Lower leg skin (tissue), 4 donors: ENCODE measurements around the gene NOX3. TPM values are rescaled to one million over a fixed set of nuclear protein-coding genes. Genes with fewer than 3 reads are reported as not detected.

ENCODE experiments used
- DNase-seq, 2 donors: peaks; one replicate each; pipeline ENCODE4 v3.0.0-alpha.2; 2019; ENCODE audit warnings: low spot score in 2 of 2
- H3K4me3 ChIP-seq: fragments of 200-600 bp; sonication (generic); 2 replicates; pipeline ENCODE4 v1.5.1; 2017; ENCODE audit warnings: mild to moderate bottlenecking, low read depth; ENCODE audit not compliant: poor library complexity, severe bottlenecking
- CTCF ChIP-seq, 3 donors: fragments of 450-650 bp; IDR thresholded peaks; one replicate each; pipeline ENCODE4 v1.5.1; 2016; ENCODE audit warnings: antibody characterized with exemption in 3 of 3, mild to moderate bottlenecking in 3 of 3, moderate library complexity in 2 of 3
- POLR2A ChIP-seq, 2 donors: fragments of 450-650 bp; IDR thresholded peaks; one replicate each; pipeline ENCODE4 v1.6.1; 2016 to 2017; ENCODE audit warnings: antibody characterized with exemption in 2 of 2, mild to moderate bottlenecking in 1 of 2, moderate library complexity in 1 of 2
- WGBS, 2 donors: methylation state at CpG; one replicate each; pipeline ENCODE4 v1.1.5; 2018; 5-methylcytosine and 5-hydroxymethylcytosine counted together
- intact Hi-C: fragments of 100-400 bp; cut with DNase I; formaldehyde crosslinking; loops from one replicate; pipeline ENCODE4 v1.15.0; 2023; ENCODE audit warnings: low total_unique reads
- total RNA-seq, 4 donors: library from RNA; depleted of rRNA; stranded (reverse); fragments of >200 nt; gene quantifications; one replicate each; pipeline ENCODE4 v1.1.0, GENCODE V29; 2016

Gene NOX3
- total RNA-seq, 4 donors from 2014 or later: not detected

- H3K4me3 ChIP-seq: no peak overlapping the region
- TF ChIP-seq CTCF (IDR thresholded peaks at IDR 0.05) (no peak), POLR2A (IDR thresholded peaks at IDR 0.05) (no peak)
- WGBS, 2 donors: 100% methylated on average over 1 of the region's 1 CpG
- intact Hi-C loops: no loop called here
- no peak for DNase-seq
These were observed 43.3 kb downstream of the NOX3 start for GRCh38 chr6:155412335-155412734.

- intact Hi-C loops: no loop called here
- 63 to 69% methylated on average over 10 of the region's 10 CpGs for WGBS, 2 donors
These were observed 44.2 kb downstream of the NOX3 start for GRCh38 chr6:155411154-155412052.

GRCh38 chr6:155409391-155409790, 46.2 kb downstream of the NOX3 start:
- 75 to 89% methylated on average over 4 of the region's 4 CpGs for WGBS, 2 donors
- intact Hi-C loops: no loop called here
- no peak for DNase-seq
- no peak overlapping the region for H3K4me3 ChIP-seq
- TF ChIP-seq POLR2A (IDR thresholded peaks at IDR 0.05) (no peak), CTCF (IDR thresholded peaks at IDR 0.05) (no peak)

More at GRCh38 chr6:155411154-155412052, 44.2 kb downstream of the NOX3 start:
- DNase-seq: no peak
- H3K4me3 ChIP-seq: no peak overlapping the region
- TF ChIP-seq CTCF (IDR thresholded peaks at IDR 0.05) (no peak), POLR2A (IDR thresholded peaks at IDR 0.05) (no peak)

- intact Hi-C loops: no loop called here
- no peak overlapping the region for H3K4me3 ChIP-seq
- TF ChIP-seq CTCF (IDR thresholded peaks at IDR 0.05): no peak
- TF ChIP-seq POLR2A (IDR thresholded peaks at IDR 0.05): no peak
- no peak for DNase-seq
- 84 to 86% methylated on average over 9 of the region's 9 CpGs for WGBS, 2 donors
These were observed 46.7 kb downstream of the NOX3 start for GRCh38 chr6:155408981-155409380.

GRCh38 chr6:155408231-155408630, 47.4 kb downstream of the NOX3 start:
- no peak overlapping the region for H3K4me3 ChIP-seq
- no peak for DNase-seq
- WGBS, 2 donors: 92 to 100% methylated on average over 1 of the region's 1 CpG
- TF ChIP-seq CTCF (IDR thresholded peaks at IDR 0.05) (no peak), POLR2A (IDR thresholded peaks at IDR 0.05) (no peak)
- intact Hi-C loops: no loop called here
